Ovary (tissue), 9 donors: Measurements from ENCODE around the gene MUC2. TPM values are rescaled to one million over a fixed set of nuclear protein-coding genes. Genes with fewer than 3 reads are reported as not detected.

Experiments
- DNase-seq, 5 donors: peaks; one replicate each; pipeline ENCODE4 v3.0.0-alpha.2; 2019 to 2020
- H3K27ac ChIP-seq, 2 donors: fragments of 200-600 bp; one replicate each; pipeline versions ENCODE4 v1.5.1 to v1.8.0; 2019 to 2022
- H3K27me3 ChIP-seq: fragments of 200-600 bp; one replicate; pipeline ENCODE4 v1.8.0; 2022
- H3K36me3 ChIP-seq: fragments of 200-600 bp; sonication (generic); one replicate; pipeline ENCODE4 v1.5.1; 2019
- H3K4me1 ChIP-seq: one replicate; pipeline ENCODE4 v1.8.1; 2013; ENCODE audit warnings: mild to moderate bottlenecking, moderate library complexity; ENCODE audit not compliant: insufficient read depth
- H3K4me3 ChIP-seq: fragments of 200-600 bp; sonication (generic); one replicate; pipeline ENCODE4 v1.5.1; 2017
- H3K9me3 ChIP-seq, 2 donors: fragments of 200-600 bp in 1 of 2; sonication (generic) in 1 of 2; one replicate each; pipeline versions ENCODE4 v1.5.1 to v1.8.1; 2013 to 2019; ENCODE audit warnings: mild to moderate bottlenecking in 1 of 2, moderate library complexity in 1 of 2
- CTCF ChIP-seq, 3 donors: fragments of 450-650 bp in 2 of 3; fragments of 200-600 bp in 1 of 3; IDR thresholded peaks; one replicate each; pipeline versions ENCODE4 v1.5.1 to v1.8.0; 2016 to 2022; ENCODE audit warnings: antibody characterized with exemption in 3 of 3, mild to moderate bottlenecking in 1 of 3
- EP300 ChIP-seq: sonication (generic); formaldehyde crosslinking; IDR thresholded peaks from one replicate; pipeline ENCODE4 v1.6.1; 2017; ENCODE audit warnings: antibody characterized with exemption
- POLR2A ChIP-seq: fragments of 450-650 bp; IDR thresholded peaks from one replicate; pipeline ENCODE4 v1.6.1; 2017; ENCODE audit warnings: antibody characterized with exemption, mild to moderate bottlenecking, moderate library complexity
- WGBS, 3 donors: extraction: QIAGEN DNeasy Blood & Tissue Kit in 1 of 3; methylation state at CpG; one replicate each; pipeline versions ENCODE4 v1.1.5 to v1.1.7; 2013 to 2017; 5-methylcytosine and 5-hydroxymethylcytosine counted together
- intact Hi-C, 4 donors: fragments of 100-400 bp; cut with DNase I; formaldehyde crosslinking; loops; one replicate each; pipeline versions ENCODE4 v1.11.0 to v1.15.1; 2022 to 2023
- polyA plus RNA-seq, 2 donors: library from polyadenylated mRNA; stranded (reverse); fragments of 200-250 nt in 1 of 2; fragments of 350-450 nt in 1 of 2; fragmentation: Illumina TruSeq in 1 of 2; extraction: RNeasy Lipid Tissue Mini Kit (QIAGEN cat#74804) in 1 of 2; gene quantifications; one replicate each; pipeline ENCODE4 v1.2.3, GENCODE V29; 2013 to 2014
- total RNA-seq, 7 donors: library from RNA; depleted of rRNA in 2 of 7; stranded (reverse); fragments of >200 nt in 2 of 7; fragmentation: NEBNext Ultra II Directional in 3 of 7; extraction: Animal tissue kit (Norgen Biotek cat#: 25700) in 3 of 7; gene quantifications; one replicate each; pipeline versions ENCODE4 v1.1.0 to v1.2.4, GENCODE V29; 2016 to 2023
- donor health status: DM: no; HTN: no; CAD: no; lungs with moderate emphysema.
- donor health status: DM: no; HTN: no; CAD: no.
- donor health status: Bipolar disorder and iron deficiency.
- donor health status: DM: yes; HTN: yes; CAD: no.
- donor health status: DM: no; HTN: no; CAD: no.
- donor health status: DM: yes; HTN: yes; CAD: no.

Gene MUC2
- total and polyA plus RNA-seq, 9 donors = 0.02 to 3.3 (median 0.10) TPM; not detected in 4

DNA sequence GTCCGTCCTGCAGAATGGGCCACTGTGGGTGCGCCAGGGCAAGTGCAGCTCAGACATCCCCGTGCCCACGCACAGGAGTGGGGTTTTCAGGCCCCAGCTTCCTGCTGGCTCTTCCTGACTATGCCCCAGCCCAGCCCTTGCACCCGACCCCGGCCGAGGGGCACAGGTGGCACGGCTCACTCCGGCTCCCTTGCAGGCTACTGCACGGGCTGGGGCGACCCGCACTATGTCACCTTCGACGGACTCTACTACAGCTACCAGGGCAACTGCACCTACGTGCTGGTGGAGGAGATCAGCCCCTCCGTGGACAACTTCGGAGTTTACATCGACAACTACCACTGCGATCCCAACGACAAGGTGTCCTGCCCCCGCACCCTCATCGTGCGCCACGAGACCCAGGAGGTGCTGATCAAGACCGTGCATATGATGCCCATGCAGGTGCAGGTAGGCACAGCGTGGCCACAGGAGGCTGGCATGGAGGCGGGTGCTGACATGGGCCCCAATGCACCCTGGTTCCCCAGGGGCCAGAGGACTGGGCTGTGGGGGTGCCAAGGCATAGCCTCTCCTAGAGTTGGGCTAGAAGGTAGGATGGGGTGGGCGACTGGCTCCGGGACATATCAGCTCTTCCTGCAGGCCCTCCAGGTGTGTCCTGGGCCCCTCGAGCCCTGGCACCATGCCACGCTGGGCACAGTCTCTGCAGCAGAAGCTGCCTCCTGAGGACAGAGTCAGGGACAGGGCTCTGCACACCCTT lies 27.7 kb downstream of the MUC2 start:
- TF ChIP-seq EP300 (no peak), CTCF (IDR thresholded peaks at IDR 0.05) (no peak), POLR2A (no peak)
- H3K27me3 ChIP-seq = no peaks in the 10 kb centered on the region
- no peak overlapping the region for H3K4me3 ChIP-seq
- no peak for DNase-seq
- WGBS, 3 donors = 81 to 85% (median 84%) methylated on average over 30 to 31 of the region's 31 CpGs
- no peaks in the 10 kb centered on the region for H3K36me3 ChIP-seq
- no peaks in the 10 kb centered on the region for H3K4me1 ChIP-seq
- no peaks in the 10 kb centered on the region for H3K9me3 ChIP-seq
- H3K27ac ChIP-seq = no peak overlapping the region
- intact Hi-C loops = no loop called here

- WGBS, 3 donors = 78 to 91% (median 88%) methylated on average over 10 to 12 of the region's 12 CpGs
- Histone ChIP-seq H3K4me3 (no peak overlapping the region), H3K27me3 (no peaks in the 10 kb centered on the region), H3K4me1 (no peaks in the 10 kb centered on the region), H3K36me3 (no peaks in the 10 kb centered on the region), H3K27ac (no peak overlapping the region), H3K9me3 (no peaks in the 10 kb centered on the region)
- intact Hi-C loops = no loop called here
- no peak for DNase-seq
- TF ChIP-seq EP300 (no peak), CTCF (IDR thresholded peaks at IDR 0.05) (no peak), POLR2A (no peak)
These were observed 28.3 kb downstream of the MUC2 start for GRCh38 chr11:1102996-1103395.

DNA sequence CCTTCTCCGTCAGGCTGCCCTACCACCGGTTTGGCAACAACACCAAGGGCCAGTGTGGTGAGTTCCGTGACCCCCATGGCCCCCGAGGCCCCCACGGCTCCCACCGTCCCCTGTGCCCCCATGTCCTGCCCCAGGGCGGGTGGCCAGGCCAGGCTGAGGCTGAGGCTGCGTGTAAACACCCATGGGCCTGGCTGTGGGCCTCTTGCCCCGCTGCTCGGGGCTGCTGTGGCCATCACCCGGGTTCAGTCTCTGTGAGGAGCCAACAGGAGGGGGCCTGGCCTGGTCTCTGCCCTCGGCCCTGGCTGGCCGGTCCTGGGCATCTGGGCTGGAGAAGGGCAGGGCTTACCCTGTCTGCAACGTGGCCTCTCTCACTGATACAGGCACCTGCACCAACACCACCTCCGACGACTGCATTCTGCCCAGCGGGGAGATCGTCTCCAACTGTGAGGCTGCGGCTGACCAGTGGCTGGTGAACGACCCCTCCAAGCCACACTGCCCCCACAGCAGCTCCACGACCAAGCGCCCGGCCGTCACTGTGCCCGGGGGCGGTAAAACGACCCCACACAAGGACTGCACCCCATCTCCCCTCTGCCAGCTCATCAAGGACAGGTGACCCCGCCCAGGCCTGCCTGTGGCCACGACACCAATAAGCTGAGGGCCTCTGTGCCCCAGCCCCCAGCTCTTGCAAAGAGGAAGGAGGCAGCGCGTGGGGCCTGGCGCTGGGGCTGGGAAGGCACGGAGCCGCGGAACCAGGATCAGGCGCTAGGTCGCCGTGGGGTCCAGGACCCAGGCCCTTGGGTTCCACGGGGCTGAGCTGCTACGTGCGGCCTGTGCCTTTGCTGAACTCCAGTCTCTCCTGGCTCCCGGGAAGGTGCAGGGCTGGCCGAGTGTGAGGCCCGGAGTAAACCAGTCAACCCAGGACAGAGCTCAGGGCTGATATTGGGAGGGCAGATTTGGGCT lies 29.0 kb downstream of the MUC2 start:
- Histone ChIP-seq H3K27me3 (no peaks in the 10 kb centered on the region), H3K27ac (no peak overlapping the region), H3K4me1 (no peaks in the 10 kb centered on the region), H3K9me3 (no peaks in the 10 kb centered on the region), H3K36me3 (no peaks in the 10 kb centered on the region), H3K4me3 (no peak overlapping the region)
- intact Hi-C loops = no loop called here
- no peak for TF ChIP-seq CTCF (IDR thresholded peaks at IDR 0.05)
- TF ChIP-seq POLR2A = no peak
- TF ChIP-seq EP300 = no peak
- WGBS, 3 donors = 72 to 78% (median 74%) methylated on average over 43 to 44 of the region's 44 CpGs
- DNase-seq = no peak

DNA sequence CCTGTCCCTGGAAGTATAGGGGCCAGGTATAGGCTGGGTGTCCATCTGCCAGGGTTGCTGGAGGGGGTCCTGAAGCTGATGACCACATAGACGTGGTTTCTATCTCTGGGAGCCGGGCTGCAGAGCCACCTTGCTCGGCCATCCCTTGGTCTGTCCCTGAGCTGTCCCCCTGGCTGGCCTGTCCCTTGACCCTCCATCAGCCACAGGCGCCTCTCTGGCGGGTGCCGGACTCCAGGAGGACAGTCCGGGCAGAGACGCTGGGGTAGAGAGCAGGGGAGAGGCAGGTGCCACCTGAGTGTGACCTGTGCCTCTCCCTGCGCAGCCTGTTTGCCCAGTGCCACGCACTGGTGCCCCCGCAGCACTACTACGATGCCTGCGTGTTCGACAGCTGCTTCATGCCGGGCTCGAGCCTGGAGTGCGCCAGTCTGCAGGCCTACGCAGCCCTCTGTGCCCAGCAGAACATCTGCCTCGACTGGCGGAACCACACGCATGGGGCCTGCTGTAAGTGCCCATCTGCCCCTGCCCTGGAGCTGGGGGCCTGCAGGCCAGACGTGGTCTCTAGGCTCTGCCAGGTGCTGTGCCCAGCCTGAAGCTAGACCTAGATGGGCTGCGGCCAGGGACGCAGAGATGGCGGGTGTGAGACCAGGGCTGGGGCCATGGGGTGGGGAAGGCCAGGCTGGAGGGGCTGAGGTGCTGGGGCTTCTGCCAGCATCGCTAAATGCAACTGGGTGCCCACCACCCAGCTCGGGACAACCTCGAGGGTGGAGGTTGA lies 29.9 kb downstream of the MUC2 start:
- no peak overlapping the region for H3K27ac ChIP-seq
- H3K36me3 ChIP-seq = no peaks in the 10 kb centered on the region
- TF ChIP-seq CTCF (IDR thresholded peaks at IDR 0.05) = no peak
- TF ChIP-seq POLR2A = no peak
- TF ChIP-seq EP300 = no peak
- WGBS, 3 donors = 84 to 89% (median 86%) methylated on average over 23 to 28 of the region's 28 CpGs
- DNase-seq = no peak
- intact Hi-C loops = no loop called here
- no peaks in the 10 kb centered on the region for H3K4me1 ChIP-seq
- H3K9me3 ChIP-seq = no peaks in the 10 kb centered on the region
- H3K27me3 ChIP-seq = no peaks in the 10 kb centered on the region
- no peak overlapping the region for H3K4me3 ChIP-seq
